ENCODE results near the gene DOCK2. TPM values are rescaled to one million over a fixed set of nuclear protein-coding genes. Genes with fewer than 3 reads are reported as not detected.

The DOCK2 gene
- total and polyA plus RNA-seq, 2 donors (not counting 3 experiments of a cell fraction or from before 2014, with no cell fraction given): 0.62 to 4.8 TPM

GRCh38 chr5:169652057-169652456 lies 15.0 kb downstream of the DOCK2 start:
- no peak overlapping the region for H3K4me3 ChIP-seq (replicated peaks in 1 of 3; ENCODE audit: insufficient read depth in 1 of 3, low read depth in 1 of 3, low read length in 3 of 3)
- FAIRE-seq: peak; percentile 31

DNA sequence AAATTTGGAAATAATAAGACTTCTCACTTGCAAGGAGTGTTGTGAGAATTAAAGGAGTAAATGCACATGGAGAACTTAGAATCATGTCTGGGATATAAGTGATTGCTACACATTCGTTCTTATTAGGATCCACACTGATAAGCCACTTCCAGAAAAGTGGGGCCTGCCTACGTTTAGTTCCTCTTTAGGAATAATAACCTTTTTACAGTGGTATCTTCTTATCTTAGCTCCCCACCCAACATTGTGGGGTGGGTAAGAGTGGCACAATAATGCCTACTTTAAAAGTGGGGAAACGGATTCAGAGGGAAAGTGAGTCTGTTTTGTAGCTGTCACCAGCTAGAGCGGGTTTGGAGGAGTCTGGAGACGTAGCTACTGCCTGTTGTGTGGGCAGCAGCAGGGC lies 16.0 kb downstream of the DOCK2 start:
- no peak overlapping the region for H3K4me3 ChIP-seq (replicated peaks in 1 of 3; ENCODE audit: insufficient read depth in 1 of 3, low read depth in 1 of 3, low read length in 3 of 3)
- POLR2A ChIA-PET: no interaction called here
- no peaks in the 10 kb centered on the region for H3K9me1 ChIP-seq (replicated peaks; ENCODE audit: control insufficient read depth, extremely low read depth, insufficient read depth, low read length)
- H3K9me3 ChIP-seq (replicated peaks; ENCODE audit: control insufficient read depth, insufficient read depth, low read length): no peaks in the 10 kb centered on the region
- no peak overlapping the region for H3K9ac ChIP-seq (replicated peaks; ENCODE audit: extremely low read depth, insufficient read depth, low read length)
- H2AFZ ChIP-seq (ENCODE audit: low read depth, low read length): no peak overlapping the region
- intact Hi-C loops (cut with micrococcal nuclease): no loop called here
- CTCF ChIA-PET: no interaction called here
- H3K4me1 ChIP-seq (ENCODE audit: control insufficient read depth, extremely low read depth, insufficient read depth, low read length): peaks cover 13% of the 10 kb centered on the region
- H3K4me2 ChIP-seq (ENCODE audit: insufficient read depth, low read length): no peak overlapping the region
- TF ChIP-seq JUN (IDR thresholded peaks at IDR 0.05; ENCODE audit: borderline replicate concordance, insufficient read depth, insufficient read length, low read depth): no peak
- TF ChIP-seq POLR2A (IDR thresholded peaks at IDR 0.05; ENCODE audit: low read depth, low read length): no peak
- no peak for TF ChIP-seq FOS (IDR thresholded peaks at IDR 0.05; ENCODE audit: borderline replicate concordance, insufficient read depth, low read length)
- no peak for TF ChIP-seq GATA2 (IDR thresholded peaks at IDR 0.05; ENCODE audit: insufficient read depth, insufficient read length, low read depth, low read length)
- TF ChIP-seq POLR2AphosphoS5 (IDR thresholded peaks at IDR 0.05; ENCODE audit: insufficient read depth, low read depth, low read length): no peak
- TF ChIP-seq MAX (IDR thresholded peaks at IDR 0.05; ENCODE audit: insufficient read depth, insufficient read length): no peak
- no peak for TF ChIP-seq MYC (IDR thresholded peaks at IDR 0.05; ENCODE audit: low read depth, low read length)
- TF ChIP-seq, protein P1, sequence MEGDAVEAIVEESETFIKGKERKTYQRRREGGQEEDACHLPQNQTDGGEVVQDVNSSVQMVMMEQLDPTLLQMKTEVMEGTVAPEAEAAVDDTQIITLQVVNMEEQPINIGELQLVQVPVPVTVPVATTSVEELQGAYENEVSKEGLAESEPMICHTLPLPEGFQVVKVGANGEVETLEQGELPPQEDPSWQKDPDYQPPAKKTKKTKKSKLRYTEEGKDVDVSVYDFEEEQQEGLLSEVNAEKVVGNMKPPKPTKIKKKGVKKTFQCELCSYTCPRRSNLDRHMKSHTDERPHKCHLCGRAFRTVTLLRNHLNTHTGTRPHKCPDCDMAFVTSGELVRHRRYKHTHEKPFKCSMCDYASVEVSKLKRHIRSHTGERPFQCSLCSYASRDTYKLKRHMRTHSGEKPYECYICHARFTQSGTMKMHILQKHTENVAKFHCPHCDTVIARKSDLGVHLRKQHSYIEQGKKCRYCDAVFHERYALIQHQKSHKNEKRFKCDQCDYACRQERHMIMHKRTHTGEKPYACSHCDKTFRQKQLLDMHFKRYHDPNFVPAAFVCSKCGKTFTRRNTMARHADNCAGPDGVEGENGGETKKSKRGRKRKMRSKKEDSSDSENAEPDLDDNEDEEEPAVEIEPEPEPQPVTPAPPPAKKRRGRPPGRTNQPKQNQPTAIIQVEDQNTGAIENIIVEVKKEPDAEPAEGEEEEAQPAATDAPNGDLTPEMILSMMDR (IDR thresholded peaks at IDR 0.05; ENCODE audit: extremely low read depth in 1 of 2, insufficient read depth in 1 of 2, low read depth in 1 of 2, low read length in 2 of 2): no peak
- no peak for TF ChIP-seq EZH2 (IDR thresholded peaks at IDR 0.05; ENCODE audit: borderline replicate concordance, low read depth, low read length, severe bottlenecking)
- H3K36me3 ChIP-seq (ENCODE audit: control insufficient read depth in 2 of 2, extremely low read depth in 1 of 2, insufficient read depth in 2 of 2, low read length in 2 of 2): no peaks in the 10 kb centered on the region
- no peak for FAIRE-seq
- no peaks in the 10 kb centered on the region for H3K27me3 ChIP-seq (ENCODE audit: control insufficient read depth in 2 of 2, insufficient read depth in 2 of 2, low read length in 2 of 2)
- no TSS peak for BruUV-seq (replicated peaks)
- no peak for DNase-seq (ENCODE audit: low read depth, low spot score)
- no peaks in the 10 kb centered on the region for H4K20me1 ChIP-seq (replicated peaks; ENCODE audit: control insufficient read depth, extremely low read depth, insufficient read depth, low read length)
- dilution Hi-C loops (cut with MboI; ENCODE audit: extremely low pct_ligation_motif_present, low sequenced_read_pairs): no loop called here
- H3K27ac ChIP-seq (ENCODE audit: insufficient read depth, low read depth, low read length): no peak overlapping the region
- H3K79me2 ChIP-seq (ENCODE audit: control insufficient read depth, insufficient read depth, low read length): no peaks in the 10 kb centered on the region

More at GRCh38 chr5:169652057-169652456, 15.0 kb downstream of the DOCK2 start:
- CTCF ChIA-PET: interaction anchor here (1.4 kb wide), 1 partner anchor 69 kb away, joined by 3 read pairs; the partner anchor contains the start of gene SPDL1
- H3K9ac ChIP-seq (replicated peaks; ENCODE audit: extremely low read depth, insufficient read depth, low read length): no peak overlapping the region
- H3K27me3 ChIP-seq (ENCODE audit: control insufficient read depth in 2 of 2, insufficient read depth in 2 of 2, low read length in 2 of 2): no peaks in the 10 kb centered on the region
- H3K9me1 ChIP-seq (replicated peaks; ENCODE audit: control insufficient read depth, extremely low read depth, insufficient read depth, low read length): no peaks in the 10 kb centered on the region
- H3K9me3 ChIP-seq (replicated peaks; ENCODE audit: control insufficient read depth, insufficient read depth, low read length): no peaks in the 10 kb centered on the region
- no peaks in the 10 kb centered on the region for H3K36me3 ChIP-seq (ENCODE audit: control insufficient read depth in 2 of 2, extremely low read depth in 1 of 2, insufficient read depth in 2 of 2, low read length in 2 of 2)
- DNase-seq (ENCODE audit: low read depth, low spot score): no peak
- H3K4me1 ChIP-seq (ENCODE audit: control insufficient read depth, extremely low read depth, insufficient read depth, low read length): peaks cover 13% of the 10 kb centered on the region
- no peak overlapping the region for H2AFZ ChIP-seq (ENCODE audit: low read depth, low read length)
- intact Hi-C loops (cut with micrococcal nuclease) (no loop called here), dilution Hi-C loops (cut with MboI; ENCODE audit: extremely low pct_ligation_motif_present, low sequenced_read_pairs) (no loop called here)
- H4K20me1 ChIP-seq (replicated peaks; ENCODE audit: control insufficient read depth, extremely low read depth, insufficient read depth, low read length): no peaks in the 10 kb centered on the region
- TF ChIP-seq POLR2A (IDR thresholded peaks at IDR 0.05; ENCODE audit: low read depth, low read length): no peak
- no peak for TF ChIP-seq FOS (IDR thresholded peaks at IDR 0.05; ENCODE audit: borderline replicate concordance, insufficient read depth, low read length)
- POLR2A ChIA-PET: no interaction called here
- no peak overlapping the region for H3K4me2 ChIP-seq (ENCODE audit: insufficient read depth, low read length)
- H3K27ac ChIP-seq (ENCODE audit: insufficient read depth, low read depth, low read length): no peak overlapping the region
- H3K79me2 ChIP-seq (ENCODE audit: control insufficient read depth, insufficient read depth, low read length): no peaks in the 10 kb centered on the region
- BruUV-seq (replicated peaks): no TSS peak
